K562 (cell line): Measurements from ENCODE around the gene VPS4B. TPM values are rescaled to one million over a fixed set of nuclear protein-coding genes. Genes with fewer than 3 reads are reported as not detected.

Experiments used
- CBX8 ChIP-seq: fragments of 200-600 bp; sonication (generic); IDR thresholded peaks from 2 replicates; pipeline ENCODE4 v1.6.1; 2012; ENCODE audit warnings: borderline replicate concordance, mixed run types, low read depth, mild to moderate bottlenecking, moderate library complexity, mixed read lengths, low read length, control low read depth, inconsistent platforms; ENCODE audit not compliant: poor library complexity, severe bottlenecking; ENCODE audit errors: extremely low read depth
- FOS ChIP-seq: IDR thresholded peaks from 3 replicates; pipeline ENCODE4 v1.6.1; 2011; ENCODE audit not compliant: insufficient read length; ENCODE audit errors: extremely low read depth
- GABPB2 ChIP-seq: fragments of 250-450 bp; sonication (Bioruptor Pico); conservative IDR thresholded peaks from 2 replicates; pipeline ENCODE4 v1.5.1; 2021; ENCODE audit warnings: mild to moderate bottlenecking
- HDAC2 ChIP-seq: fragments of 450-650 bp; IDR thresholded peaks from 2 replicates; pipeline ENCODE4 v1.6.1; 2016; ENCODE audit warnings: mild to moderate bottlenecking
- HDAC6 ChIP-seq: IDR thresholded peaks from 2 replicates; pipeline ENCODE4 v1.6.1; 2012; ENCODE audit warnings: low read depth, mild to moderate bottlenecking, control low read depth, inconsistent platforms, low read length, moderate library complexity
- LEF1 ChIP-seq: fragments of 450-650 bp; IDR thresholded peaks from 2 replicates; pipeline ENCODE4 v1.6.1; 2016; ENCODE audit warnings: mild to moderate bottlenecking
- PHF21A ChIP-seq: fragments of 450-650 bp; IDR thresholded peaks from 2 replicates; pipeline ENCODE4 v1.6.1; 2017; ENCODE audit warnings: low read depth, borderline replicate concordance
- SIN3A ChIP-seq, 2 experiments: fragments of 150-350 bp in 1 of 2; IDR thresholded peaks; 2 replicates each; pipeline ENCODE4 v1.6.1; 2011 to 2016; ENCODE audit warnings: borderline replicate concordance in 2 of 2, low read depth in 2 of 2, low read length in 2 of 2, mild to moderate bottlenecking in 2 of 2, moderate library complexity in 2 of 2; ENCODE audit not compliant: control insufficient read depth in 1 of 2
- SIRT6 ChIP-seq: IDR thresholded peaks from one replicate; pipeline ENCODE4 v1.6.1; 2012; ENCODE audit warnings: low read depth, mild to moderate bottlenecking, control low read depth, inconsistent platforms, low read length, moderate library complexity
- SMAD3 ChIP-seq: fragments of 450-650 bp; formaldehyde crosslinking; conservative IDR thresholded peaks from 2 replicates; pipeline ENCODE4 v1.4.0; 2020; ENCODE audit warnings: mild to moderate bottlenecking
- SRSF7 ChIP-seq: fragments of 200-400 bp; formaldehyde crosslinking; optimal IDR thresholded peaks from 2 replicates; pipeline ENCODE3; 2017; ENCODE audit warnings: mild to moderate bottlenecking, low read depth, low read length
- ZBTB7A ChIP-seq: IDR thresholded peaks from 2 replicates; pipeline ENCODE4 v1.6.1; 2011; ENCODE audit warnings: low read depth, mild to moderate bottlenecking, low read length, moderate library complexity, borderline replicate concordance; ENCODE audit not compliant: control insufficient read depth
- ZNF445 ChIP-seq: fragments of 250-450 bp; sonication (Bioruptor Pico); IDR thresholded peaks from 2 replicates; pipeline ENCODE4 v1.4.0; 2020; ENCODE audit warnings: low read depth, mild to moderate bottlenecking, moderate library complexity
- ZNF583 ChIP-seq: fragments of 250-450 bp; sonication (Bioruptor Pico); IDR thresholded peaks from 2 replicates; pipeline ENCODE4 v1.4.0; 2020
- ZNF644 ChIP-seq: fragments of 200-800 bp; sonication (Bioruptor generic); IDR thresholded peaks from 2 replicates; pipeline ENCODE4 v1.6.1; 2016; ENCODE audit warnings: low read depth, missing genetic modification characterization, missing compliant biosample characterization
- polyA plus RNA-seq, 8 experiments: library from polyadenylated mRNA; depleted of rRNA in 4 of 8; stranded (reverse) in 5 of 8; unstranded in 3 of 8; fragments of >200 nt; fragmentation: Nextera tagmentation in 2 of 8; fragmentation: Illumina TruSeq in 1 of 8; extraction: Ambion mirVana in 2 of 8; extraction: Trizol in 1 of 8; gene quantifications; 2 replicates each; pipeline versions ENCODE4 v1.2.1 to v1.2.3, GENCODE V29; 2011 to 2014; ENCODE audit warnings: inconsistent platforms in 1 of 8, missing spikeins in 1 of 8
- total RNA-seq, 7 experiments: library from RNA; depleted of rRNA in 6 of 7; stranded (reverse); fragments of >200 nt in 6 of 7; fragmentation: Illumina TruSeq in 2 of 7; extraction: Trizol in 2 of 7; gene quantifications; 2 replicates each; pipeline versions ENCODE4 v1.2.1 to v1.2.3, GENCODE V29; 2011 to 2021; ENCODE audit warnings: low replicate concordance in 1 of 7
- TF ChIP-seq, protein P1 (sequence below), 2 experiments: IDR thresholded peaks; 2 replicates each; pipeline ENCODE4 v1.6.1; 2012; ENCODE audit warnings: improper control_type of control experiment in 2 of 2, low read depth in 2 of 2, low read length in 2 of 2, borderline replicate concordance in 1 of 2
- TF ChIP-seq, protein P2 (sequence below): fragments of 450-650 bp; formaldehyde crosslinking; IDR thresholded peaks from 2 replicates; pipeline ENCODE4 v1.4.0; 2020; ENCODE audit warnings: mild to moderate bottlenecking, moderate library complexity
- TF ChIP-seq, protein P3 (sequence below): sonication (generic); formaldehyde crosslinking; IDR thresholded peaks from 2 replicates; pipeline ENCODE4 v1.8.0; 2022; ENCODE audit warnings: missing genetic modification reagents, mild to moderate bottlenecking, moderate library complexity, borderline replicate concordance
- TF ChIP-seq, protein P4 (sequence below): fragments of 250-450 bp; sonication (Bioruptor Pico); IDR thresholded peaks from 2 replicates; pipeline ENCODE4 v1.8.0; 2021; ENCODE audit warnings: borderline replicate concordance, mild to moderate bottlenecking, moderate library complexity; ENCODE audit not compliant: poor library complexity, severe bottlenecking

Gene VPS4B
- total and polyA plus RNA-seq, 9 of the 15 experiments (the other 6 are each of a cell fraction or from before 2014, with no cell fraction given) = 7.3 to 16.4 (median 10.4) TPM

DNA sequence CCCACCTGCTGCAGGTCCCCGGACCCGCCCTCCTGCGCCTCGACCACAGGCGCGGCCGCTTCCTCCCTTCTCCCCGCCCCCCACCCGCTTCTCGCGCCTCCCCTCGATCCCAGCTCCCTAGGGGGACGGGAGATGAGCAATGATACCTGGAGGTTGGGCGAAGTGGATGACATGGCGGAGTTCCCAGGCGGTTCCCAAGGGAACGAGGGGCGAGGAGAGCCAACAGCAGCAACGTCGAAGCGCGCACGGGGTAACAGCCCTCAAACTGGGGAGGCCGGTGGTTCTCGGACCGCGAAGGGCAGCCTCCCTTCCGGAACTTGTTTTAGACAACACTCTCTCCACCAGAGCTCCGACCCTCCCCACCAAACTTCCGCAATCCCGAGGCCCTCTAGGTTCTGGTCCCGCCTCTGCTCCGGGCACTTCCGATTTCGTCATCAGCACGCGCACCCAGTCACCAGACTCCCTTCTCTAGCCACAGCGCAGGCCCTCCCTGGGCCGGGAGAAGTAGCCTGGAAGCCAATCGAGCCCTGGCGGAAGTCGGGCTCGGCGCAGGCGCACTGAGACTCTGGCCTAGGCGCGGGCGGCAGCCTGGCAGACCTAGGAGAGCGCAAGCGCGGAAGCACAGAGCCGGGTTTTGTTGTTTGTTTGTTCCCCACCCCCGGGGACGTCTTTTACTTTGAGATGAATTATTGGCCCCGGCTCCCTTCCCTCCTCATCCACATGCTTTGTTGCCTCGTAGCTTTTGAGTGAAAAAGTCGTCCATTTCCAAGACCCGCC, at the start of gene VPS4B (continued):
- no peak for TF ChIP-seq CBX8
- TF ChIP-seq ZNF445 (CRISPR knock-in tag) = no peak
- TF ChIP-seq ZBTB7A = no peak
- TF ChIP-seq GABPB2 (CRISPR knock-in tag) = no peak
- TF ChIP-seq SIN3A (IDR thresholded peaks at IDR 0.05; ENCODE audit: borderline replicate concordance in 2 of 2, control insufficient read depth in 1 of 2, low read depth in 2 of 2, low read length in 2 of 2) = peak; percentile 43 to 65; a peak in 2 of 4 replicates
- no peak for TF ChIP-seq SRSF7
- TF ChIP-seq, protein P1, sequence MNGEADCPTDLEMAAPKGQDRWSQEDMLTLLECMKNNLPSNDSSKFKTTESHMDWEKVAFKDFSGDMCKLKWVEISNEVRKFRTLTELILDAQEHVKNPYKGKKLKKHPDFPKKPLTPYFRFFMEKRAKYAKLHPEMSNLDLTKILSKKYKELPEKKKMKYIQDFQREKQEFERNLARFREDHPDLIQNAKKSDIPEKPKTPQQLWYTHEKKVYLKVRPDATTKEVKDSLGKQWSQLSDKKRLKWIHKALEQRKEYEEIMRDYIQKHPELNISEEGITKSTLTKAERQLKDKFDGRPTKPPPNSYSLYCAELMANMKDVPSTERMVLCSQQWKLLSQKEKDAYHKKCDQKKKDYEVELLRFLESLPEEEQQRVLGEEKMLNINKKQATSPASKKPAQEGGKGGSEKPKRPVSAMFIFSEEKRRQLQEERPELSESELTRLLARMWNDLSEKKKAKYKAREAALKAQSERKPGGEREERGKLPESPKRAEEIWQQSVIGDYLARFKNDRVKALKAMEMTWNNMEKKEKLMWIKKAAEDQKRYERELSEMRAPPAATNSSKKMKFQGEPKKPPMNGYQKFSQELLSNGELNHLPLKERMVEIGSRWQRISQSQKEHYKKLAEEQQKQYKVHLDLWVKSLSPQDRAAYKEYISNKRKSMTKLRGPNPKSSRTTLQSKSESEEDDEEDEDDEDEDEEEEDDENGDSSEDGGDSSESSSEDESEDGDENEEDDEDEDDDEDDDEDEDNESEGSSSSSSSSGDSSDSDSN (IDR thresholded peaks at IDR 0.05; ENCODE audit: borderline replicate concordance in 1 of 2, low read depth in 2 of 2, low read length in 2 of 2) = 0 out of 4 replicates have a peak, but pooled peaks of 1 of the 2 experiments have one; percentile 29
- no peak for TF ChIP-seq SMAD3
- TF ChIP-seq, protein P2, sequence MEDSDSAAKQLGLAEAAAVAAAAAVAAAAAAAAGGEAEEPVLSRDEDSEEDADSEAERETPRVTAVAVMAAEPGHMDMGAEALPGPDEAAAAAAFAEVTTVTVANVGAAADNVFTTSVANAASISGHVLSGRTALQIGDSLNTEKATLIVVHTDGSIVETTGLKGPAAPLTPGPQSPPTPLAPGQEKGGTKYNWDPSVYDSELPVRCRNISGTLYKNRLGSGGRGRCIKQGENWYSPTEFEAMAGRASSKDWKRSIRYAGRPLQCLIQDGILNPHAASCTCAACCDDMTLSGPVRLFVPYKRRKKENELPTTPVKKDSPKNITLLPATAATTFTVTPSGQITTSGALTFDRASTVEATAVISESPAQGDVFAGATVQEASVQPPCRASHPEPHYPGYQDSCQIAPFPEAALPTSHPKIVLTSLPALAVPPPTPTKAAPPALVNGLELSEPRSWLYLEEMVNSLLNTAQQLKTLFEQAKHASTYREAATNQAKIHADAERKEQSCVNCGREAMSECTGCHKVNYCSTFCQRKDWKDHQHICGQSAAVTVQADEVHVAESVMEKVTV (CRISPR knock-in tag) = no peak
- TF ChIP-seq, protein P3, sequence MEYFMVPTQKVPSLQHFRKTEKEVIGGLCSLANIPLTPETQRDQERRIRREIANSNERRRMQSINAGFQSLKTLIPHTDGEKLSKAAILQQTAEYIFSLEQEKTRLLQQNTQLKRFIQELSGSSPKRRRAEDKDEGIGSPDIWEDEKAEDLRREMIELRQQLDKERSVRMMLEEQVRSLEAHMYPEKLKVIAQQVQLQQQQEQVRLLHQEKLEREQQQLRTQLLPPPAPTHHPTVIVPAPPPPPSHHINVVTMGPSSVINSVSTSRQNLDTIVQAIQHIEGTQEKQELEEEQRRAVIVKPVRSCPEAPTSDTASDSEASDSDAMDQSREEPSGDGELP (CRISPR knock-in tag) = peak; percentile 76; the same call in 1 of the 2 replicates
- no peak for TF ChIP-seq PHF21A
- TF ChIP-seq SIRT6 = no peak
- no peak for TF ChIP-seq ZNF583 (CRISPR knock-in tag)
- peak; percentile 15 for TF ChIP-seq FOS
- TF ChIP-seq HDAC2 = no peak
- TF ChIP-seq, protein P4, sequence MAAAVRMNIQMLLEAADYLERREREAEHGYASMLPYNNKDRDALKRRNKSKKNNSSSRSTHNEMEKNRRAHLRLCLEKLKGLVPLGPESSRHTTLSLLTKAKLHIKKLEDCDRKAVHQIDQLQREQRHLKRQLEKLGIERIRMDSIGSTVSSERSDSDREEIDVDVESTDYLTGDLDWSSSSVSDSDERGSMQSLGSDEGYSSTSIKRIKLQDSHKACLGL (CRISPR knock-in tag) = no peak
- TF ChIP-seq HDAC6 = no peak
- TF ChIP-seq LEF1 = no peak
- TF ChIP-seq ZNF644 (tag) = no peak
